Epithelial cell of prostate (primary cell): ENCODE data around the gene HES4.

ENCODE experiments used
- DNase-seq: peaks from one replicate; pipeline ENCODE4 v3.0.0-alpha.2; 2011; ENCODE audit warnings: low read depth, low spot score
- H3K27ac ChIP-seq: fragments of 450-650 bp; 2 replicates; pipeline ENCODE4 v1.5.1; 2017; ENCODE audit warnings: mild to moderate bottlenecking

The HES4 gene

DNA sequence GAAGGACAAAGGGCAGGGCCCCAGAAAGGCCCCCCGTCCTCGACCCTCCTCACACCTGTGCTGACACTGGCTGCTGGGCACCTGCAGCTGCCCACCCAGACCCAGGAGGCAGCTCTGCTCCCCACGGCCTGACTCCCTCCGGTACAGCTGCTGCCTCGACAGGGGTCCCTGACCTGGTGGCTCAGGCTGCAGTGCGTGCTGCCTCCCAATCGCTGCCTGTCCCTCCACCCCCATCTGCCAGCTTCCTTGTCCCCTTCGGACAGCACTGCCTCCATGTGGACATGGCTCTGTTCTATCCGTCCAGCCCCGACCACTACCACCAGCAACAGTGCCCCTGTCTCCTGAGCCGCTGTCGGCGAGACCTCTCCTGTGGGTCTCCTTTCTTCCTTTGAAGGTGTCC lies 45.0 kb downstream of the HES4 start:
- no peak overlapping the region for H3K27ac ChIP-seq
- DNase-seq, result no peak

DNA sequence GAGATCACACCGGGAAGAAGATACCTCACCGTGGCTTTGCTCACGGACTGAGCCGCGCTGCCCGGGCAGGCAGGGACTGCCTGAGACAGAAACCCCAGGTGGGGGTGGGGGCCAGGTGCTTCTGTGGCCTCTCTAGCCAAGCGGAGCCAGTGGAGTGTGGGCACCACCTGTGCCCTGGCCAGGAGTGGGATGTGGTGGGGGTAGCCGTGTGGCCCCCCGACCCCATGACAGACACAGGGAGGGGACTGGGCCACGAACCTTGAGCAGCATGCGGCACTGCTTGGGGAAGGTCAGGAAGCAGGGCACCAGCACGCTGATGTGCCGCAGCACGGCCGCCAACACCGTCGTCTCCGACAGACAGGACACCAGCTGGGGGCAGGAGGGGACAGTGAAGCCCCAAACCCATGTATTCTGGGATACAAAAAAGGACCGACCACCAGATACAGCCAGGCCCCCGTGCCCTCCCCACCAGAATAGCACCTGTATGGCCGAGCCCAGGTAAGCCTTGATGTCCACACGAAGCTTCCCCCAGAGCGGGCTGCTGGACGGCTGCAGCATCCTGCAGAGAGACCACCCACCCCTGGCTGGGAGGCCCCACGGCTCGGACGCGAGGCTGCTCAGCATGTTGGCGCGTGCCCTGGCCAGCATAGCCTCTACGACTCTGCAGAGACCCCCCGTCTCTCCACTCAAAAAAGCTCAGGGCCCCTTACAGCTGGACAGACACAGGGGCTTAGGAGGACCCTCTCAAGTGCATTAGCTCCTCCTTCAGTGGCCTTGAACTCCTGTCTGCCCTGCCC lies 46.2 kb downstream of the HES4 start:
- no peak overlapping the region for H3K27ac ChIP-seq

DNA sequence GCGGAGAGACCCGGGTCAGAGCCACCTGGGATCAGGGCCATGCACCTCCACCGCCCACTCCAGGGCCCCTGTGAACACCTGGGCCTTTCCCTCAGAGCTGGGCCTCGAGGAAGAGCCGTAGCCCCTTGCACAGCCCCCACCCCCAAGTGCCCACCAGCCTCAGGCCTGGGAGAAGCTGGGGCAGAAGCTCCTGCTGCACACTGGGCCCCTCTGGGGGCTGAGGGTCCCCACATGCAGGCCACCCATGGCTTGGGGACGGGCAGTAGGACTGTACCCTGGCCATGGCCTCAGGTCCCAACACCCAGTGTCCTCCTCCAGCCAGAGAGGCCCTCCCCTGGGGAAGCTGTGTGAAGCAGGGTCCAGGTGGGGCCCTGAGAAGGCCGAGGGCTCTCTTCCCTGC lies 47.3 kb downstream of the HES4 start:
- no peak overlapping the region for H3K27ac ChIP-seq

More for the DNA sequence above, 46.2 kb downstream of the HES4 start:
- DNase-seq, result no peak

DNA sequence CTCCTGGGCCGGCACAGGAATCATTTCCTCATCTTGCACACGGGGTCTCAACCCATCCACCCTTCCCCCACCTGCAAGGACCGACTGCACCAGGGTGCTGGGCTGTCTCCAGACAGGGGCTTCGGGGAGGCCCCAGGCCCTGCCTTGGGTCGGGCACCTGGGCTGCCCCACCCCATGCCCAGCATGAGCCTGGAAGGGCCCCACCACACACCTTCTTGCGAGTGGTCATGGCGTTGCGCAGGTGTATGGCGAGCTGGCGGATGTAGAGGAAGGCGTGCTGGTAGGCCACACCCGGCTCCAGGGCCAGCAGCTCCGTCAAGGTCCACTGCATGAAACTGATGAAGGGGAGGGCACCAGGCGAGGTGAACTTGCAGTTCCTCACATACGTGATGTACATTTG lies 47.7 kb downstream of the HES4 start:
- DNase-seq, result no peak
- no peak overlapping the region for H3K27ac ChIP-seq

More for the DNA sequence above, 47.3 kb downstream of the HES4 start:
- no peak for DNase-seq

DNA sequence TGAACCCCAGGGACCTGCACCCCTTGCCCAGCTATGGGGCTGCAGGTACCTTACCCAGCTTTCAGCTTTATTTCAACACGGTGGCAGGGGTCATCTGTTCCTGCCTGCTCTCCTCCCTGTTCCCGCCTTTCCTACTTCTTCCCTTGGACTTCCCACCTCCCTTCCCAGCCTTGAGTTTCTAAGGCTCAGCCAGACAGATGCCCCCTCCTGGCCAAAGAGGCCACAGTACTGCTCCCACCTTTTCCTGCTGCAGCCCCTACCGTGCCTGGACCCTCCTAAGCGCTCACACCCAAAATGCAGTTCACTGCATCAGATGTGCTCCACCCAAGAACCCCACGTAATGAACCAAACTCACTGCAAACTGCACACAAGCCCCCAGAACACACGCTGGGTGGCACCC lies 48.5 kb downstream of the HES4 start:
- H3K27ac ChIP-seq, result no peak overlapping the region
- DNase-seq, result no peak

DNA sequence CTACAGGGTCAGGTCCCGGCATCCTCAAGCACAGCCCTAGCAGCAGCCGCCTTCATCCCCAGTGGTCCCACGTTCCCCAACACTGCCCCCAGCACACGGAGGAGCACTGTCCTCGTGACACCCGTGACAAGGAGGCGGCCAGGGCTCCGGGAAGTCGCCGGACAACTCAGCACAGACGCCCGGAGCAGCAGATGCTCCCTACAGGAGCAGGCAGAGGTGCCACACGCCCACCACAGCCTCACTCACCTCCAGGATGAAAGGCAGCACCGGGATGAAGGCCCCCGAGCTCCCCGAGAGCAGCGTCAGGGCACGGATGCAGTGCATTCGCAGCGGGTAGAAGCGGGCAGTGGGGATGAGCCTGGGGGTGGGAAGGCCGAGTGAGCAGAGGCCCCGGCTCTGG lies 49.0 kb downstream of the HES4 start:
- DNase-seq, result no peak
- H3K27ac ChIP-seq, result no peak overlapping the region

DNA sequence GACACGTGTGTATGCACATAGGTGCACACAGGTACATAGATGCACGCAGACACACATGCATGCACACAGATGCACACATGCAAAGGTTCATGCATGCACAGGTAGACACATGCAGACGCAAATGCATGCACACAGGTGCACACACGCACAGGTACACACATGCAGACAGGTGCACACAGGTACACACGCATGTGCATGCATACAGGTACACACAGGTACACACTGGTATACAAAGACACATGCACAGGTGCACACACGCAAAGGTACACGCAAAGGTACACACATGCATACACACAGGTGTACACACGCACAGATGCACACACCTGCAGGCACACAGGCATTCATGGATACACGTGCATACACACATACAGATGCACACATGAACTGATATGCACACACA lies 49.6 kb downstream of the HES4 start:
- DNase-seq, result no peak
- H3K27ac ChIP-seq, result no peak overlapping the region
